Measurements from ENCODE around the gene B4GALT6.

Gene B4GALT6

DNA sequence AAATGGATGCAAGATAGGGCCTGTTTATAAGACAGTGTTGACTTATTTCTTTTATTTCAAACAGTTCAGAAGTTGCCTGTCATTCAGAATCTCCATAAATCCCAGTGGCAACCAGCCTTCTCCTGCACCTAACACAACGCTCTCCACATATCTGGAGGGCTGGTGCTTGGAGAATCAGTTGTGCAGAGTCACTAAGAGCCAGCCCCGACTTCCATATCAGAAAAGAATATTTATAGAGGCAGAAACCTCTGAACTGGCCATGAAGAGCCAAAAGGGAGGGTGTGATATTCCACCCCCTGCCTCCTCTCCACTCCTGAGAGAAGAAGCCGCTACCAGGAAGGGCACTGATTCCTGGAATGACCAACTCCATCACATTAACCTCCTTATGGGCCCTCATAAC, 34.0 kb upstream of the B4GALT6 start:
- no peak overlapping the region for H3K4me2 ChIP-seq
- no peak overlapping the region for H2AFZ ChIP-seq (ENCODE audit: low read depth)
- H3K4me1 ChIP-seq (ENCODE audit: low read depth, poor library complexity, severe bottlenecking) = no peaks in the 10 kb centered on the region
- H3K4me3 ChIP-seq (IDR thresholded peaks at IDR 0.05; ENCODE audit: insufficient read depth, low read depth, low read length) = no peak overlapping the region
- H3K9ac ChIP-seq = no peak overlapping the region
- H4K20me1 ChIP-seq (ENCODE audit: insufficient read depth) = no peaks in the 10 kb centered on the region
- no peaks in the 10 kb centered on the region for H3K27me3 ChIP-seq (ENCODE audit: insufficient read depth, low read depth)
- H3K79me2 ChIP-seq (ENCODE audit: insufficient read depth, low read depth) = no peaks in the 10 kb centered on the region
- TF ChIP-seq CTCF (conservative IDR thresholded peaks at IDR 0.05; ENCODE audit: low read depth, low read length) = no peak
- no peaks in the 10 kb centered on the region for H3K36me3 ChIP-seq (ENCODE audit: insufficient read depth)
- H3K27ac ChIP-seq = no peak overlapping the region

GRCh38 chr18:31716362-31716761, 32.0 kb upstream of the B4GALT6 start:
- H3K27ac ChIP-seq = no peak overlapping the region
- H3K4me3 ChIP-seq (IDR thresholded peaks at IDR 0.05; ENCODE audit: insufficient read depth, low read depth, low read length) = no peak overlapping the region
- no peaks in the 10 kb centered on the region for H4K20me1 ChIP-seq (ENCODE audit: insufficient read depth)
- no peak overlapping the region for H2AFZ ChIP-seq (ENCODE audit: low read depth)
- H3K36me3 ChIP-seq (ENCODE audit: insufficient read depth) = no peaks in the 10 kb centered on the region
- no peak overlapping the region for H3K4me2 ChIP-seq
- no peak overlapping the region for H3K9ac ChIP-seq
- TF ChIP-seq CTCF (conservative IDR thresholded peaks at IDR 0.05; ENCODE audit: low read depth, low read length) = no peak
- H3K4me1 ChIP-seq (ENCODE audit: low read depth, poor library complexity, severe bottlenecking) = no peaks in the 10 kb centered on the region
- no peaks in the 10 kb centered on the region for H3K79me2 ChIP-seq (ENCODE audit: insufficient read depth, low read depth)
- no peaks in the 10 kb centered on the region for H3K27me3 ChIP-seq (ENCODE audit: insufficient read depth, low read depth)

- H2AFZ ChIP-seq (ENCODE audit: low read depth) = no peak overlapping the region
- no peaks in the 10 kb centered on the region for H3K4me1 ChIP-seq (ENCODE audit: low read depth, poor library complexity, severe bottlenecking)
- H3K4me2 ChIP-seq = no peak overlapping the region
- no peak overlapping the region for H3K9ac ChIP-seq
- no peaks in the 10 kb centered on the region for H3K79me2 ChIP-seq (ENCODE audit: insufficient read depth, low read depth)
- H4K20me1 ChIP-seq (ENCODE audit: insufficient read depth) = no peaks in the 10 kb centered on the region
- no peak overlapping the region for H3K27ac ChIP-seq
- no peaks in the 10 kb centered on the region for H3K27me3 ChIP-seq (ENCODE audit: insufficient read depth, low read depth)
- TF ChIP-seq CTCF (conservative IDR thresholded peaks at IDR 0.05; ENCODE audit: low read depth, low read length) = no peak; the same call in 1 of the 2 replicates
- H3K4me3 ChIP-seq (IDR thresholded peaks at IDR 0.05; ENCODE audit: insufficient read depth, low read depth, low read length) = no peak overlapping the region
- H3K36me3 ChIP-seq (ENCODE audit: insufficient read depth) = no peaks in the 10 kb centered on the region
Measured at GRCh38 chr18:31711365-31712172, 27.2 kb upstream of the B4GALT6 start.

DNA sequence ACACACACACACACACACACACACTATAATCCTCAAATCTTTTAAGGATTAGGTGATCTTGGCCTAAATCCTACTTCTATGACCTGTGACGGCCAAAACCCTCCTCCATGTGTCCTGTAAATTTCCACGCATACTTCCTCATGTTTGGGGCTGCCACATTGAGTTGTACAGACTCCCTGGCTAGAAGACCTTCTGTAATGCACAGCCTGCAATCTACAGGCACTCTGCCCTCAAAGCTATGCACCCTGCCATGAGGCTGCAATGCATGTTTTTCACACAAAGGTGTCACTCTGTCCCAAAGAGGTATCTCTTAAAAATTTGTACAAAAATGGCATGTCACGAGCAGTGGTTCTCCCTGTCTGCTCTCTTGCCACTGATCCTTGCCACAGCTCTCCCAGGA, 26.4 kb upstream of the B4GALT6 start:
- Histone ChIP-seq H2AFZ (ENCODE audit: low read depth) (no peak overlapping the region), H3K36me3 (ENCODE audit: insufficient read depth) (no peaks in the 10 kb centered on the region), H3K27ac (no peak overlapping the region), H3K4me3 (IDR thresholded peaks at IDR 0.05; ENCODE audit: insufficient read depth, low read depth, low read length) (no peak overlapping the region), H3K79me2 (ENCODE audit: insufficient read depth, low read depth) (no peaks in the 10 kb centered on the region), H3K9ac (no peak overlapping the region), H3K4me1 (ENCODE audit: low read depth, poor library complexity, severe bottlenecking) (no peaks in the 10 kb centered on the region), H4K20me1 (ENCODE audit: insufficient read depth) (no peaks in the 10 kb centered on the region), H3K27me3 (ENCODE audit: insufficient read depth, low read depth) (no peaks in the 10 kb centered on the region), H3K4me2 (no peak overlapping the region)
- peak; percentile 23; the same call in 1 of the 2 replicates for TF ChIP-seq CTCF (conservative IDR thresholded peaks at IDR 0.05; ENCODE audit: low read depth, low read length)

Measured in KMS-11 (cell line).